ENCODE measurements around the gene MAGEB5. TPM values are rescaled to one million over a fixed set of nuclear protein-coding genes. Genes with fewer than 3 reads are reported as not detected.

MAGEB5 gene
- total RNA-seq, 4 donors from 2014 or later, result not detected

DNA sequence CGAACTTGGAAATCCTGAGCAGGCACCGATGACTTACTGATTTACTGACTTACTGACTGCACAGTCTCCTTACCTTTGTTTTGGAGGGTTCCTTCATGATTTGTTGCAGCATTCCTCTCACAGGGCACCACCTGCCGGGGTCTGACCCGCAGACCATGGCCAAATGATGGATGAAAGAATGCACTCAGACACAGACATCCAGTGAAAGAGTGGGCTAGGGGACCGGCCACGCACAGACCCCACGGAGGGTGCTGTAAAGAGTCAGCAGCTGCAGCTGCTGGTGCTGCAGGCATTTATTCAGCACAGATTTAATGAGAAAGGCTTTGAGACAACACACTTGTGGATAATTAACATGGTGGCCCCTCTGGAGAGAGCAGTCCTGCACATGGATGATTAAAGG is 3.4 kb downstream of the MAGEB5 start:
- TF ChIP-seq POLR2A (IDR thresholded peaks at IDR 0.05) (no peak), EP300 (IDR thresholded peaks at IDR 0.05; ENCODE audit: low read depth) (no peak), POLR2AphosphoS5 (IDR thresholded peaks at IDR 0.05) (no peak)
- TF ChIP-seq, protein P1, sequence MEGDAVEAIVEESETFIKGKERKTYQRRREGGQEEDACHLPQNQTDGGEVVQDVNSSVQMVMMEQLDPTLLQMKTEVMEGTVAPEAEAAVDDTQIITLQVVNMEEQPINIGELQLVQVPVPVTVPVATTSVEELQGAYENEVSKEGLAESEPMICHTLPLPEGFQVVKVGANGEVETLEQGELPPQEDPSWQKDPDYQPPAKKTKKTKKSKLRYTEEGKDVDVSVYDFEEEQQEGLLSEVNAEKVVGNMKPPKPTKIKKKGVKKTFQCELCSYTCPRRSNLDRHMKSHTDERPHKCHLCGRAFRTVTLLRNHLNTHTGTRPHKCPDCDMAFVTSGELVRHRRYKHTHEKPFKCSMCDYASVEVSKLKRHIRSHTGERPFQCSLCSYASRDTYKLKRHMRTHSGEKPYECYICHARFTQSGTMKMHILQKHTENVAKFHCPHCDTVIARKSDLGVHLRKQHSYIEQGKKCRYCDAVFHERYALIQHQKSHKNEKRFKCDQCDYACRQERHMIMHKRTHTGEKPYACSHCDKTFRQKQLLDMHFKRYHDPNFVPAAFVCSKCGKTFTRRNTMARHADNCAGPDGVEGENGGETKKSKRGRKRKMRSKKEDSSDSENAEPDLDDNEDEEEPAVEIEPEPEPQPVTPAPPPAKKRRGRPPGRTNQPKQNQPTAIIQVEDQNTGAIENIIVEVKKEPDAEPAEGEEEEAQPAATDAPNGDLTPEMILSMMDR (IDR thresholded peaks at IDR 0.05), result no peak
- DNase-seq, result no peak
- H3K27me3 ChIP-seq, result no peaks in the 10 kb centered on the region
- no peaks in the 10 kb centered on the region for H3K36me3 ChIP-seq
- H3K27ac ChIP-seq, result no peak overlapping the region
- 79% methylated on average over 7 of the region's 7 CpGs; no CpG with 5 or more reads in 1 of the 2 donors for WGBS, 2 donors (ENCODE audit: low coverage in 1 of 2)
- H3K4me3 ChIP-seq, result no peak overlapping the region
- H3K9me3 ChIP-seq, result no peaks in the 10 kb centered on the region
- in situ Hi-C loops (cut with MboI; ENCODE audit: low pct_ligation_motif_present in 1 of 4, low pct_unique_long_range_greater_than_20kb in 1 of 4, low sequenced_read_pairs in 3 of 4), result no loop called here
- no peaks in the 10 kb centered on the region for H3K4me1 ChIP-seq
- intact Hi-C loops (cut with DNase I; ENCODE audit: low total_unique reads), result no loop called here

DNA sequence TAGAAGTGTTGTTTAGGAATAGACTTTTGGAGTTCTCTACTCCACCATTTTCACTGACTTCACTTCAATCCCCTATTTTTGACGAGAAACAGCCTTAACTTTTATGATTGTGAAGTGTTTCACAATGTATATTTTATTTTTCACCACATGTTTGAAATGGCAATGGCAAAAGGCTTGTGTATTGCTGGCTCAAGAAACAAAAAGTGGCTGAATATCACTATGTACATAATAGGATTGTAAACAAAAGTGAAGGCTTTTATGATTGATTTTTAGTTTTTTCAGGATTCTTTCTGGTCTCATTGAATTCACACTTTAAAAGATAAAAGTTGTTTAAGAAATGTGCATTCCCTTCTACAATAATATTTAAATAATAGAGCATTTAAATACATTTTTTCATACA is 18.2 kb downstream of the MAGEB5 start:
- in situ Hi-C loops (cut with MboI; ENCODE audit: low pct_ligation_motif_present in 1 of 4, low pct_unique_long_range_greater_than_20kb in 1 of 4, low sequenced_read_pairs in 3 of 4), result no loop called here
- Histone ChIP-seq H3K4me1 (no peaks in the 10 kb centered on the region), H3K9me3 (no peaks in the 10 kb centered on the region), H3K4me3 (no peak overlapping the region), H3K27me3 (no peaks in the 10 kb centered on the region), H3K27ac (no peak overlapping the region), H3K36me3 (no peaks in the 10 kb centered on the region)
- no peak for DNase-seq
- 27 to 80% methylated on average over 1 of the region's 1 CpG for WGBS, 2 donors (ENCODE audit: low coverage in 1 of 2)
- TF ChIP-seq POLR2A (IDR thresholded peaks at IDR 0.05), result no peak
- TF ChIP-seq POLR2AphosphoS5 (IDR thresholded peaks at IDR 0.05), result no peak
- TF ChIP-seq, protein P1 (IDR thresholded peaks at IDR 0.05), result no peak
- no peak for TF ChIP-seq EP300 (IDR thresholded peaks at IDR 0.05; ENCODE audit: low read depth)
- intact Hi-C loops (cut with DNase I; ENCODE audit: low total_unique reads), result loop anchor here (5.0 kb wide), 1 partner anchor 248 kb away; no protein-coding TSS in a partner anchor

DNA sequence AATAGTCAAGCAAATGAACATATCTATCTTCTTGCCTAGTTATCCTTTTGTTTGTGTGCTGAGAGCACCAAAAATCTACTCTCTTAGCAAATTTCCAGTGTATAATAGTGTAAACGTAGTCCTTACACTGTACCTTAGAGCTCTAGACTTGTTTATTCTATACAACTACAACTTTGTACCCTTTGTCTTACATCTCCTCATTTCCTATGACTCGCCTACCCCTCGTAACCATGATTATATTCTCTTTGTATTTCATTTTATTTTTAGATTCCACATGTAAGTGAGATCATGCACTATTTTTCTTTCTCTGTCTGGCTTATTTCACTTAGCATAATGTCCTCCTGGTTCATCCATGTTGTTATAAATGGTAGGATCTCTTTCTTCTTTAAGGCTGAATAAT is 37.6 kb downstream of the MAGEB5 start:
- Histone ChIP-seq H3K27ac (no peak overlapping the region), H3K4me3 (no peak overlapping the region), H3K9me3 (no peaks in the 10 kb centered on the region), H3K27me3 (no peaks in the 10 kb centered on the region), H3K4me1 (no peaks in the 10 kb centered on the region), H3K36me3 (no peaks in the 10 kb centered on the region)
- WGBS, 2 donors (ENCODE audit: low coverage in 1 of 2), result 61 to 83% methylated on average over 2 to 3 of the region's 3 CpGs
- no peak for DNase-seq
- intact Hi-C loops (cut with DNase I; ENCODE audit: low total_unique reads) (no loop called here), in situ Hi-C loops (cut with MboI; ENCODE audit: low pct_ligation_motif_present in 1 of 4, low pct_unique_long_range_greater_than_20kb in 1 of 4, low sequenced_read_pairs in 3 of 4) (no loop called here)
- TF ChIP-seq, protein P1 (IDR thresholded peaks at IDR 0.05), result no peak
- no peak for TF ChIP-seq POLR2A (IDR thresholded peaks at IDR 0.05)
- no peak for TF ChIP-seq EP300 (IDR thresholded peaks at IDR 0.05; ENCODE audit: low read depth)
- TF ChIP-seq POLR2AphosphoS5 (IDR thresholded peaks at IDR 0.05), result no peak

DNA sequence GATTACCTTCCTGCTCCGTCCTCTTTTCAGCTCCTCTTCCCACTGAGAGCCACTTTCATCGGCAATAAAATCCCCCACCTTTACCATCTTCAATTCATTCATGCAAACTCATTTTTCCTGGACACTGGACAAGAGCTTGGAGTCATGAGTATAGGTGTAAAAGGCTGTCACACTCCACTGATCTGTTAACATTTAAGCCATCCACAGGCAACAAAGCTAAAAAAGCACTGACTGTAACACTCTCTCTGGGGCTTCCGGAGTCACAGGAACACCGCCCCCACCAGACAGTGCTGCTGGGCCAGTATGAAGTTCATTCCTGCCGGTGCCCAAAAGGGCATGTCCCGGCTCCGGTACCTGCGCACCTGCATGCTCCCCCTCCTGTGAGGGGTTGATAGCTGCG is 38.5 kb downstream of the MAGEB5 start:
- intact Hi-C loops (cut with DNase I; ENCODE audit: low total_unique reads), result no loop called here
- in situ Hi-C loops (cut with MboI; ENCODE audit: low pct_ligation_motif_present in 1 of 4, low pct_unique_long_range_greater_than_20kb in 1 of 4, low sequenced_read_pairs in 3 of 4), result no loop called here
- no peak for DNase-seq
- Histone ChIP-seq H3K4me3 (no peak overlapping the region), H3K4me1 (no peaks in the 10 kb centered on the region), H3K9me3 (no peaks in the 10 kb centered on the region), H3K27me3 (no peaks in the 10 kb centered on the region), H3K36me3 (no peaks in the 10 kb centered on the region), H3K27ac (no peak overlapping the region)
- 87% methylated on average over 9 of the region's 9 CpGs; no CpG with 5 or more reads in 1 of the 2 donors for WGBS, 2 donors (ENCODE audit: low coverage in 1 of 2)
- TF ChIP-seq, protein P1 (IDR thresholded peaks at IDR 0.05), result no peak
- no peak for TF ChIP-seq EP300 (IDR thresholded peaks at IDR 0.05; ENCODE audit: low read depth)
- no peak for TF ChIP-seq POLR2AphosphoS5 (IDR thresholded peaks at IDR 0.05)
- TF ChIP-seq POLR2A (IDR thresholded peaks at IDR 0.05), result no peak
